HG03095 (cell line): ENCODE data around the gene GABBR1.

Source experiments
- ATAC-seq: cut with Tn5 transposase; IDR thresholded peaks from one replicate; pipeline ENCODE4 v1.9.1; 2021; ENCODE audit warnings: moderate library complexity; ENCODE audit not compliant: unreplicated experiment

Gene GABBR1

GRCh38 chr6:29625337-29625930 is 7.5 kb downstream of the GABBR1 start:
- no peak for ATAC-seq

GRCh38 chr6:29624520-29624961 is 8.4 kb downstream of the GABBR1 start:
- ATAC-seq = no peak

- ATAC-seq = no peak
These were observed 12.4 kb downstream of the GABBR1 start for GRCh38 chr6:29620630-29621029.

- ATAC-seq = no peak
These were observed 13.3 kb downstream of the GABBR1 start for GRCh38 chr6:29619578-29620160.

GRCh38 chr6:29617782-29618554 is 15.0 kb downstream of the GABBR1 start:
- ATAC-seq = no peak

GRCh38 chr6:29611426-29611825 is 21.6 kb downstream of the GABBR1 start:
- no peak for ATAC-seq

- ATAC-seq = no peak
These were observed 22.4 kb downstream of the GABBR1 start for GRCh38 chr6:29610540-29610939.

GRCh38 chr6:29608131-29608530 is 24.9 kb downstream of the GABBR1 start:
- no peak for ATAC-seq

GRCh38 chr6:29603930-29604329 is 29.1 kb downstream of the GABBR1 start:
- no peak for ATAC-seq

- no peak for ATAC-seq
These were observed 29.5 kb downstream of the GABBR1 start for GRCh38 chr6:29603456-29603855.

- ATAC-seq = no peak
These were observed 30.2 kb downstream of the GABBR1 start for GRCh38 chr6:29602564-29603361.

GRCh38 chr6:29598172-29598747 is 34.7 kb downstream of the GABBR1 start:
- ATAC-seq = no peak

- no peak for ATAC-seq
These were observed 35.8 kb downstream of the GABBR1 start for GRCh38 chr6:29597184-29597583.

GRCh38 chr6:29596381-29596900 is 36.5 kb downstream of the GABBR1 start:
- no peak for ATAC-seq

GRCh38 chr6:29593199-29593855 is 39.7 kb downstream of the GABBR1 start:
- ATAC-seq = no peak

GRCh38 chr6:29591677-29592076 is 41.3 kb downstream of the GABBR1 start:
- ATAC-seq = no peak

GRCh38 chr6:29590218-29590808 is 42.7 kb downstream of the GABBR1 start:
- no peak for ATAC-seq

GRCh38 chr6:29589423-29590048 is 43.4 kb downstream of the GABBR1 start:
- no peak for ATAC-seq

GRCh38 chr6:29584821-29585220 is 48.2 kb downstream of the GABBR1 start, which contains the start of gene OR2H2:
OR2H2 (plus strand) TSS chr6:29585121; CDS start chr6:29587945, 2,824 bp downstream.
- ATAC-seq = no peak
